WERI-Rb-1 (cell line): ENCODE measurements around the gene MYLK.

Source experiments
- DNase-seq: peaks from one replicate; pipeline ENCODE4 v3.0.0-alpha.2; 2020
- H3K27ac ChIP-seq: fragments of 250-450 bp; sonication (Bioruptor Pico); 2 replicates; pipeline ENCODE4 v1.5.1; 2020; ENCODE audit warnings: mild to moderate bottlenecking, moderate library complexity
- H3K27me3 ChIP-seq: fragments of 250-450 bp; sonication (Bioruptor Pico); 2 replicates; pipeline ENCODE4 v1.5.1; 2021; ENCODE audit warnings: mild to moderate bottlenecking, low read depth, moderate library complexity; ENCODE audit not compliant: insufficient read depth, severe bottlenecking
- H3K36me3 ChIP-seq: fragments of 250-450 bp; sonication (Bioruptor Pico); 2 replicates; pipeline ENCODE4 v1.5.1; 2020; ENCODE audit warnings: mild to moderate bottlenecking, moderate library complexity
- H3K4me3 ChIP-seq: 2 replicates; pipeline ENCODE4 v1.5.1; 2011; ENCODE audit warnings: low read depth, mild to moderate bottlenecking, control low read depth, low read length
- H3K9me3 ChIP-seq: fragments of 250-450 bp; sonication (Bioruptor Pico); 2 replicates; pipeline ENCODE4 v1.5.1; 2021; ENCODE audit warnings: mild to moderate bottlenecking, moderate library complexity; ENCODE audit not compliant: severe bottlenecking
- TF ChIP-seq, protein P1 (sequence below): IDR thresholded peaks from 2 replicates; pipeline ENCODE4 v1.5.1; 2011; ENCODE audit warnings: low read depth, mild to moderate bottlenecking, control low read depth, inconsistent platforms, low read length

MYLK gene

DNA sequence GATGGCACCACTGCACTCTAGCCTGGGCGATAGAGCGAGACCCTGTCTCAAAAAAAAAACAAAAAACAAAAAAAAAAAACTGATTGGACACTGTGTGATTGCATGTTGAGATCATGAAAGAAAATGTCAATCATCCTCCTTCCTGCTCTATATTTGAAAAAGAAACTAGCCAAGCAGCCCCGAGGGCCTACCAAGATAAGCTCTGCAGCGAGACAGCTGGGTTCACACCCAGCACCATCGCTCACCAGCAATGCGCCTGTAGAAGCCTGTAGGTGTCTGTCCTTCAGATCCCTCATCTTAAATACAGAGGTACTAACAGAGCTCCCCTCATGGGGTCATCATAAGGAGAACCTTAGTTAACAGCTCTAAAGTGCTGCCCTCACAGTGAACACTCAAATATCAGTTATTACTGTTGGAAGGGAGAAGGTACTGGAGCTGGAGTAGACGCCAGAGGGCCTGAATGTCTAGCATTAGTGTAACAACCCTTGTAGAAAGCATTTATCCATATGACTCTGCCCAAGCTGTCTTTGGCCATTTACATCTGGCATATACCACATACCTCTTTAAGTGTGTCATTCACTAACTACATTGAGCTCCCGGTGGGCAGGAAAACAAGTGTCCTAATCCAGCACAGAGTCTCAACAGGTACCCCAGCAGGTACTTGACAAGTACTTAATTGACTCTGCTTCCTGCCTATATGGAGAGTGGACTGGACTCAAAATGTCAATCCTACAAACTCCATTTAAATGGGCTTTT is 22.9 kb downstream of the MYLK start:
- no peaks in the 10 kb centered on the region for H3K27me3 ChIP-seq

GRCh38 chr3:123859177-123859576 is 25.0 kb downstream of the MYLK start:
- no peak for DNase-seq
- no peaks in the 10 kb centered on the region for H3K36me3 ChIP-seq
- H3K9me3 ChIP-seq, result no peaks in the 10 kb centered on the region
- no peak overlapping the region for H3K27ac ChIP-seq
- no peak overlapping the region for H3K4me3 ChIP-seq
- no peaks in the 10 kb centered on the region for H3K27me3 ChIP-seq
- TF ChIP-seq, protein P1, sequence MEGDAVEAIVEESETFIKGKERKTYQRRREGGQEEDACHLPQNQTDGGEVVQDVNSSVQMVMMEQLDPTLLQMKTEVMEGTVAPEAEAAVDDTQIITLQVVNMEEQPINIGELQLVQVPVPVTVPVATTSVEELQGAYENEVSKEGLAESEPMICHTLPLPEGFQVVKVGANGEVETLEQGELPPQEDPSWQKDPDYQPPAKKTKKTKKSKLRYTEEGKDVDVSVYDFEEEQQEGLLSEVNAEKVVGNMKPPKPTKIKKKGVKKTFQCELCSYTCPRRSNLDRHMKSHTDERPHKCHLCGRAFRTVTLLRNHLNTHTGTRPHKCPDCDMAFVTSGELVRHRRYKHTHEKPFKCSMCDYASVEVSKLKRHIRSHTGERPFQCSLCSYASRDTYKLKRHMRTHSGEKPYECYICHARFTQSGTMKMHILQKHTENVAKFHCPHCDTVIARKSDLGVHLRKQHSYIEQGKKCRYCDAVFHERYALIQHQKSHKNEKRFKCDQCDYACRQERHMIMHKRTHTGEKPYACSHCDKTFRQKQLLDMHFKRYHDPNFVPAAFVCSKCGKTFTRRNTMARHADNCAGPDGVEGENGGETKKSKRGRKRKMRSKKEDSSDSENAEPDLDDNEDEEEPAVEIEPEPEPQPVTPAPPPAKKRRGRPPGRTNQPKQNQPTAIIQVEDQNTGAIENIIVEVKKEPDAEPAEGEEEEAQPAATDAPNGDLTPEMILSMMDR, result no peak

More for the DNA sequence above, 22.9 kb downstream of the MYLK start:
- Histone ChIP-seq H3K9me3 (no peaks in the 10 kb centered on the region), H3K4me3 (no peak overlapping the region), H3K36me3 (no peaks in the 10 kb centered on the region), H3K27ac (no peak overlapping the region)
- TF ChIP-seq, protein P1, result no peak
- no peak for DNase-seq

DNA sequence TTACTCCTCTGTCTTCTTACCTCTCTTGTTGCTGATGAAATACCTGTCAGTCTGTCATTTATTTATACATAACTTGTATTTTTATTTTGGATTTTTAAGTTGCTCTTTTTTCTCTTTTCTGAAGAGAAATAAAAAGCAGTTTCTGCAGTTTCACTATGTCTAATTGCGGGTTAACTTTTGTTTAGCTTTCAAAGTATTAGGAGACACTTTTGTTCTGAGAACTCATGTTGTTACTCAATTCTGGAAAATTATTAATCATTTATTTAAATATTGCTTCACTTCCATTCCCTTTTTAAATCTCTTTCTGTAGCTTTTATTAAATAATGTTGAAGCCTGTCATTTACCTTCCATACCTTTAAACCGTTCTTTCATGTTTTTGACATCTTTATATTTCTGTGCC is 29.2 kb downstream of the MYLK start:
- H3K27me3 ChIP-seq, result no peaks in the 10 kb centered on the region
- no peaks in the 10 kb centered on the region for H3K9me3 ChIP-seq
- no peak overlapping the region for H3K4me3 ChIP-seq
- no peak overlapping the region for H3K27ac ChIP-seq
- H3K36me3 ChIP-seq, result no peaks in the 10 kb centered on the region
- no peak for DNase-seq
- TF ChIP-seq, protein P1, result no peak

DNA sequence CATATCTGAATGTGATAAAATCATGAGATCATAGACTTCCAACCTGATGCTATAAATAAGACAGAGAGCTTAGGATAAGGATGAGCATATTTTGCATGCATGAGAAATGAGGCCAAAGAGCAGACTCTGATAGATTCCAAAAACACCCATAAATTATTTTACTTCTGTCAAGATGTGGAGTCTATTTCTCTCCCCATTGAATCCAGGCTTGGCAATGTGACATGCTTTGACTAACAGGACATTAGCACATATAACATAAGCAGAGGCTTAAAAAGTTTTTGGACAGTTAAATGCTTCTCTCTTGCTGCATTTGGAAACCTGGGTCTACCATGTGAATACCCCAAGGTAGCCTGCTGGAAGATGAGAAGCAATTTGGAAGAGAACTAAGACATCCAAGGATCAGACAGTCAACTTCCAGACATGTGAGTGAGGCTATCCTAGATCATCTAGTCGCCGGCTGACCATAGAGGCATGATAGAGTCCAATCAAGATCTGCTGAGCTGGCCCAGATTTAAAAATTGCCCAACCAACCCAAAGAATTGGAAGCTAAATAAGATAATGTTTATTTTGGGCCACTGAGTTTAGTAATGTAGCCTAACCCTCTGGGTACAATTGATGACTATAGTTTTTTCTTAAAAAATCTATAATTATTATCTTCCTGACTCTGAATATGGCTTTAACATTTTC is 30.3 kb downstream of the MYLK start:
- Histone ChIP-seq H3K9me3 (peaks cover 2% of the 10 kb centered on the region), H3K4me3 (no peak overlapping the region), H3K27ac (no peak overlapping the region), H3K27me3 (no peaks in the 10 kb centered on the region), H3K36me3 (no peaks in the 10 kb centered on the region)
- DNase-seq, result no peak
- TF ChIP-seq, protein P1, result no peak

DNA sequence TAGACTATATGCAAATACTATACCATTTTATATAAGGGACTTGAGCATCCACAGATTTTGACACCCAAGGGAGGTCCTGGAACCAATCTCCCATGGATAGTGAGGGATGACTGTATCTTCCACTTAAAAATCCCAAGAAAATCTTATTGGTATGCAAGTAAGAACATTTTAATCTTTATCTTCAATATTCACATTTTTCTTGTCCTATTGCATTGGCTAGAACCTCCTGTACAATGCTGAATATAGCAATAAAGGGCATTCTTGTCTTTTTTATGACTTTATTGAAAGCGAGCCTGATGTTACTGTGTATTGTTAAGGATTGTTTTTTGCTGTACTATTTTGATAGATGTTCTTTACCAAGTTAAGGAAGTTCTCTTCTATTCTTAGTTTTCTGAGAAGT is 36.9 kb downstream of the MYLK start:
- H3K36me3 ChIP-seq, result no peaks in the 10 kb centered on the region
- no peaks in the 10 kb centered on the region for H3K27me3 ChIP-seq
- no peak for DNase-seq
- H3K9me3 ChIP-seq, result peaks cover 4% of the 10 kb centered on the region
- TF ChIP-seq, protein P1, result no peak
- no peak overlapping the region for H3K4me3 ChIP-seq
- no peak overlapping the region for H3K27ac ChIP-seq
